Neural cell (in vitro differentiated cells): ENCODE measurements around the gene SGCB.

Experiments
- CTCF ChIP-seq: fragments of 450-650 bp; IDR thresholded peaks from 2 replicates; pipeline ENCODE4 v1.5.1; 2014; ENCODE audit warnings: antibody characterized with exemption, mild to moderate bottlenecking, moderate library complexity; ENCODE audit not compliant: poor library complexity, severe bottlenecking
- EP300 ChIP-seq: fragments of 450-650 bp; conservative IDR thresholded peaks from 2 replicates; pipeline ENCODE4 v1.6.1; 2014; ENCODE audit warnings: antibody characterized with exemption, mild to moderate bottlenecking, moderate library complexity; ENCODE audit not compliant: poor library complexity, severe bottlenecking
- EZH2 ChIP-seq: fragments of 200-600, 300-800 bp; shearing (Covaris generic), sonication (generic); IDR thresholded peaks from 2 replicates; pipeline ENCODE4 v1.6.1; 2014; ENCODE audit warnings: antibody characterized with exemption, low read length, borderline replicate concordance, mild to moderate bottlenecking; ENCODE audit not compliant: insufficient read depth, poor library complexity, severe bottlenecking
- POLR2AphosphoS5 ChIP-seq: IDR thresholded peaks from 2 replicates; pipeline ENCODE4 v1.6.1; 2012
- REST ChIP-seq: IDR thresholded peaks from 2 replicates; pipeline ENCODE4 v1.6.1; 2012; ENCODE audit warnings: borderline replicate concordance

- TF ChIP-seq CTCF (no peak), EP300 (no peak), EZH2 (no peak), POLR2AphosphoS5 (no peak), REST (no peak)
Measured at GRCh38 chr4:52054254-52054653, 16.2 kb upstream of the SGCB start.
